K562 (cell line): ENCODE measurements around the gene FAM110D. TPM values are rescaled to one million over a fixed set of nuclear protein-coding genes. Genes with fewer than 3 reads are reported as not detected.
A peak's percentile ranks its signal among the peaks of the same experiment; 100 is the strongest.

Experiments
- ATF3 ChIP-seq, 2 experiments: fragments of 450-650 bp in 1 of 2; sonication (generic) in 1 of 2; formaldehyde crosslinking in 1 of 2; IDR thresholded peaks in 1 of 2; conservative IDR thresholded peaks in 1 of 2; 2 replicates each; pipeline versions ENCODE4 v1.6.1 to v1.8.1; 2016 to 2023; ENCODE audit warnings: mild to moderate bottlenecking in 2 of 2, moderate library complexity in 2 of 2, inconsistent platforms in 1 of 2, missing genetic modification reagents in 1 of 2
- BHLHE40 ChIP-seq: IDR thresholded peaks from 2 replicates; pipeline ENCODE4 v1.6.1; 2011; ENCODE audit warnings: low read length, improper control_type of control experiment
- CHCHD3 ChIP-seq: fragments of 250-450 bp; sonication (Bioruptor Pico); IDR thresholded peaks from 2 replicates; pipeline ENCODE4 v2.1.2; 2022; ENCODE audit warnings: mild to moderate bottlenecking
- DNMT1 ChIP-seq: fragments of 450-650 bp; IDR thresholded peaks from 2 replicates; pipeline ENCODE4 v1.6.1; 2016; ENCODE audit warnings: antibody characterized with exemption, mild to moderate bottlenecking
- GABPA ChIP-seq: fragments of 200-800 bp; sonication (Bioruptor generic); conservative IDR thresholded peaks from 2 replicates; pipeline ENCODE4 v1.6.1; 2016; ENCODE audit warnings: low read depth, missing genetic modification characterization, missing compliant biosample characterization
- GTF2A2 ChIP-seq: IDR thresholded peaks from 2 replicates; pipeline ENCODE4 v1.6.1; 2016; ENCODE audit warnings: mild to moderate bottlenecking, missing genetic modification characterization, missing compliant biosample characterization
- HES1 ChIP-seq: fragments of 450-650 bp; IDR thresholded peaks from 2 replicates; pipeline ENCODE4 v1.6.1; 2016; ENCODE audit warnings: low read depth, mild to moderate bottlenecking, moderate library complexity
- KAT8 ChIP-seq: fragments of 450-650 bp; IDR thresholded peaks from 2 replicates; pipeline ENCODE4 v1.6.1; 2016; ENCODE audit warnings: low read depth, mild to moderate bottlenecking
- KDM1A ChIP-seq, 2 experiments: fragments of 450-650 bp; IDR thresholded peaks; 2 replicates each; pipeline ENCODE4 v1.6.1; 2016; ENCODE audit warnings: mild to moderate bottlenecking in 2 of 2
- LEF1 ChIP-seq: fragments of 450-650 bp; IDR thresholded peaks from 2 replicates; pipeline ENCODE4 v1.6.1; 2016; ENCODE audit warnings: mild to moderate bottlenecking
- MAZ ChIP-seq, 2 experiments: fragments of 450-650 bp in 1 of 2; sonication (generic) in 1 of 2; formaldehyde crosslinking; IDR thresholded peaks in 1 of 2; conservative IDR thresholded peaks in 1 of 2; 2 replicates each; pipeline versions ENCODE4 v1.4.0 to v1.5.0; 2020; ENCODE audit warnings: mild to moderate bottlenecking in 1 of 2, missing genetic modification reagents in 1 of 2
- MTA1 ChIP-seq: fragments of 450-650 bp; IDR thresholded peaks from 2 replicates; pipeline ENCODE4 v1.6.1; 2017; ENCODE audit warnings: borderline replicate concordance
- NFYB ChIP-seq: IDR thresholded peaks from 2 replicates; pipeline ENCODE4 v1.6.1; 2011; ENCODE audit warnings: mild to moderate bottlenecking, moderate library complexity; ENCODE audit not compliant: insufficient read length; ENCODE audit errors: extremely low read depth
- NUFIP1 ChIP-seq: fragments of 450-650 bp; IDR thresholded peaks from 2 replicates; pipeline ENCODE4 v1.6.1; 2018; ENCODE audit not compliant: partially characterized antibody
- SAP30 ChIP-seq: fragments of 200-600 bp; sonication (generic); IDR thresholded peaks from 2 replicates; pipeline ENCODE4 v1.6.1; 2012; ENCODE audit warnings: borderline replicate concordance, low read depth, mild to moderate bottlenecking, moderate library complexity, low read length, control low read depth, inconsistent platforms; ENCODE audit not compliant: insufficient read depth, poor library complexity, severe bottlenecking
- SP1 ChIP-seq: sonication (generic); formaldehyde crosslinking; IDR thresholded peaks from 2 replicates; pipeline ENCODE4 v1.8.1; 2022; ENCODE audit warnings: mild to moderate bottlenecking, missing genetic modification reagents
- SREBF1 ChIP-seq: fragments of 150-350 bp; IDR thresholded peaks from 2 replicates; pipeline ENCODE4 v1.6.1; 2014; ENCODE audit warnings: antibody characterized with exemption, low read depth, low read length, borderline replicate concordance
- TGIF2 ChIP-seq: sonication (generic); formaldehyde crosslinking; IDR thresholded peaks from 2 replicates; pipeline ENCODE4 v1.8.1; 2022; ENCODE audit warnings: mild to moderate bottlenecking, missing genetic modification reagents, moderate library complexity
- TRIM28 ChIP-seq: fragments of 450-650 bp; IDR thresholded peaks from 2 replicates; pipeline ENCODE4 v1.6.1; 2017
- U2AF2 ChIP-seq: fragments of 200-400 bp; formaldehyde crosslinking; optimal IDR thresholded peaks from 2 replicates; pipeline ENCODE3; 2017; ENCODE audit warnings: low read depth, mild to moderate bottlenecking, low read length
- XRCC5 ChIP-seq: fragments of 200-400 bp; formaldehyde crosslinking; IDR thresholded peaks from 2 replicates; pipeline ENCODE4 v1.6.1; 2017; ENCODE audit warnings: low read depth, mild to moderate bottlenecking, low read length
- ZC3H11A ChIP-seq: IDR thresholded peaks from 2 replicates; pipeline ENCODE4 v1.6.1; 2012; ENCODE audit warnings: low read depth, low read length, improper control_type of control experiment
- ZNF134 ChIP-seq: fragments of 250-450 bp; sonication (Bioruptor Pico); conservative IDR thresholded peaks from 2 replicates; pipeline ENCODE4 v1.4.0; 2020
- ZNF282 ChIP-seq: sonication (generic); formaldehyde crosslinking; IDR thresholded peaks from 2 replicates; pipeline ENCODE4 v1.8.1; 2023; ENCODE audit warnings: missing genetic modification reagents
- polyA plus RNA-seq, 8 experiments: library from polyadenylated mRNA; depleted of rRNA in 4 of 8; stranded (reverse) in 5 of 8; unstranded in 3 of 8; fragments of >200 nt; fragmentation: Nextera tagmentation in 2 of 8; fragmentation: Illumina TruSeq in 1 of 8; extraction: Ambion mirVana in 2 of 8; extraction: Trizol in 1 of 8; gene quantifications; 2 replicates each; pipeline versions ENCODE4 v1.2.1 to v1.2.3, GENCODE V29; 2011 to 2014; ENCODE audit warnings: inconsistent platforms in 1 of 8, missing spikeins in 1 of 8
- total RNA-seq, 7 experiments: library from RNA; depleted of rRNA in 6 of 7; stranded (reverse); fragments of >200 nt in 6 of 7; fragmentation: Illumina TruSeq in 2 of 7; extraction: Trizol in 2 of 7; gene quantifications; 2 replicates each; pipeline versions ENCODE4 v1.2.1 to v1.2.3, GENCODE V29; 2011 to 2021; ENCODE audit warnings: low replicate concordance in 1 of 7
- TF ChIP-seq, protein P1 (sequence below): sonication (generic); formaldehyde crosslinking; IDR thresholded peaks from 2 replicates; pipeline ENCODE4 v1.8.0; 2023; ENCODE audit warnings: mild to moderate bottlenecking, missing genetic modification reagents

FAM110D gene
- total and polyA plus RNA-seq, 9 of the 15 experiments (the other 6 are each of a cell fraction or from before 2014, with no cell fraction given): 0.04 to 1.1 (median 0.33) TPM

GRCh38 chr1:26162220-26162709, 3.4 kb downstream of the FAM110D start (continued):
- TF ChIP-seq XRCC5 (no peak), MTA1 (0 out of 2 replicates have a peak, but pooled peaks have one; percentile 26), KAT8 (no peak), GABPA (tag) (no peak), LEF1 (peak; percentile 15; the same call in 1 of the 2 replicates), GTF2A2 (tag) (no peak), SAP30 (no peak), SP1 (CRISPR knock-in tag) (no peak), MAZ (CRISPR knock-in tag; conservative IDR thresholded peaks at IDR 0.05 in 1 of 2, IDR thresholded peaks at IDR 0.05 in 1 of 2) (peak in 1 of 2 experiments; percentile 27; a peak in 1 of 4 replicates), KDM1A (IDR thresholded peaks at IDR 0.05) (peak; percentile 46 to 47; a peak in 2 of 4 replicates), ZNF134 (CRISPR knock-in tag) (no peak), CHCHD3 (CRISPR knock-in tag) (no peak), NFYB (no peak), TGIF2 (CRISPR knock-in tag) (no peak), HES1 (no peak), SREBF1 (no peak), TRIM28 (no peak), ZNF282 (CRISPR knock-in tag) (no peak), U2AF2 (no peak), ATF3 (IDR thresholded peaks at IDR 0.05) (no peak), ATF3 (CRISPR knock-in tag; conservative IDR thresholded peaks at IDR 0.05) (no peak), NUFIP1 (no peak), ZC3H11A (no peak), DNMT1 (no peak), BHLHE40 (no peak)
- TF ChIP-seq, protein P1, sequence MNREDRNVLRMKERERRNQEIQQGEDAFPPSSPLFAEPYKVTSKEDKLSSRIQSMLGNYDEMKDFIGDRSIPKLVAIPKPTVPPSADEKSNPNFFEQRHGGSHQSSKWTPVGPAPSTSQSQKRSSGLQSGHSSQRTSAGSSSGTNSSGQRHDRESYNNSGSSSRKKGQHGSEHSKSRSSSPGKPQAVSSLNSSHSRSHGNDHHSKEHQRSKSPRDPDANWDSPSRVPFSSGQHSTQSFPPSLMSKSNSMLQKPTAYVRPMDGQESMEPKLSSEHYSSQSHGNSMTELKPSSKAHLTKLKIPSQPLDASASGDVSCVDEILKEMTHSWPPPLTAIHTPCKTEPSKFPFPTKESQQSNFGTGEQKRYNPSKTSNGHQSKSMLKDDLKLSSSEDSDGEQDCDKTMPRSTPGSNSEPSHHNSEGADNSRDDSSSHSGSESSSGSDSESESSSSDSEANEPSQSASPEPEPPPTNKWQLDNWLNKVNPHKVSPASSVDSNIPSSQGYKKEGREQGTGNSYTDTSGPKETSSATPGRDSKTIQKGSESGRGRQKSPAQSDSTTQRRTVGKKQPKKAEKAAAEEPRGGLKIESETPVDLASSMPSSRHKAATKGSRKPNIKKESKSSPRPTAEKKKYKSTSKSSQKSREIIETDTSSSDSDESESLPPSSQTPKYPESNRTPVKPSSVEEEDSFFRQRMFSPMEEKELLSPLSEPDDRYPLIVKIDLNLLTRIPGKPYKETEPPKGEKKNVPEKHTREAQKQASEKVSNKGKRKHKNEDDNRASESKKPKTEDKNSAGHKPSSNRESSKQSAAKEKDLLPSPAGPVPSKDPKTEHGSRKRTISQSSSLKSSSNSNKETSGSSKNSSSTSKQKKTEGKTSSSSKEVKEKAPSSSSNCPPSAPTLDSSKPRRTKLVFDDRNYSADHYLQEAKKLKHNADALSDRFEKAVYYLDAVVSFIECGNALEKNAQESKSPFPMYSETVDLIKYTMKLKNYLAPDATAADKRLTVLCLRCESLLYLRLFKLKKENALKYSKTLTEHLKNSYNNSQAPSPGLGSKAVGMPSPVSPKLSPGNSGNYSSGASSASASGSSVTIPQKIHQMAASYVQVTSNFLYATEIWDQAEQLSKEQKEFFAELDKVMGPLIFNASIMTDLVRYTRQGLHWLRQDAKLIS (CRISPR knock-in tag): no peak
